Gastrocnemius medialis (tissue), 4 donors: ENCODE measurements around the gene ZFP36L1. TPM values are rescaled to one million over a fixed set of nuclear protein-coding genes. Genes with fewer than 3 reads are reported as not detected.

Experiments
- ATAC-seq, 2 donors: fragments of 150-250 bp; one replicate each; pipeline ENCODE4 v1.9.1; 2016
- DNase-seq, 2 donors: peaks; one replicate each; pipeline ENCODE4 v3.0.0-alpha.2; 2019
- H3K27ac ChIP-seq, 4 donors: fragments of 200-600 bp; sonication (generic); 1 replicate in 1 of 4; 2 replicates in 3 of 4; pipeline ENCODE4 v1.5.1; 2016 to 2018; ENCODE audit warnings: mild to moderate bottlenecking in 2 of 4, moderate library complexity in 1 of 4
- H3K27me3 ChIP-seq, 3 donors: fragments of 200-600 bp; sonication (generic) in 2 of 3; 1 replicate in 1 of 3; 2 replicates in 2 of 3; pipeline versions ENCODE4 v1.5.1 to v1.6.0; 2016 to 2019; ENCODE audit warnings: mild to moderate bottlenecking in 1 of 3, moderate library complexity in 1 of 3
- H3K36me3 ChIP-seq, 2 donors: fragments of 200-600 bp; sonication (generic) in 1 of 2; one replicate each; pipeline ENCODE4 v1.5.1; 2017 to 2018
- H3K4me1 ChIP-seq, 2 donors: fragments of 200-600 bp; sonication (generic) in 1 of 2; one replicate each; pipeline ENCODE4 v1.5.1; 2016 to 2017; ENCODE audit warnings: mild to moderate bottlenecking in 2 of 2
- H3K4me3 ChIP-seq, 4 donors: fragments of 200-600 bp; sonication (generic) in 3 of 4; 1 replicate in 1 of 4; 2 replicates in 3 of 4; pipeline ENCODE4 v1.5.1; 2016 to 2019; ENCODE audit warnings: mild to moderate bottlenecking in 2 of 4
- H3K9me3 ChIP-seq, 3 donors: fragments of 200-600 bp; sonication (generic) in 2 of 3; 1 replicate in 1 of 3; 2 replicates in 2 of 3; pipeline ENCODE4 v1.5.1; 2016 to 2019
- POLR2A ChIP-seq, 2 donors: fragments of 450-650 bp; IDR thresholded peaks; one replicate each; pipeline ENCODE4 v1.6.1; 2017; ENCODE audit warnings: antibody characterized with exemption in 2 of 2, mild to moderate bottlenecking in 2 of 2, moderate library complexity in 2 of 2
- in situ Hi-C, 4 donors: fragments of 200-750 bp; cut with MboI; loops; one replicate each; pipeline versions ENCODE4 v1.15.0 to v1.8.0; 2017; ENCODE audit warnings: low sequenced_read_pairs in 4 of 4
- intact Hi-C: fragments of 100-400 bp; cut with DNase I; formaldehyde crosslinking; loops from one replicate; pipeline ENCODE4 v1.15.1; 2023; ENCODE audit warnings: low total_unique reads
- total RNA-seq, 4 donors: library from RNA; depleted of rRNA; stranded (reverse); fragments of >200 nt; gene quantifications; one replicate each; pipeline versions ENCODE4 v1.1.0 to v1.2.3, GENCODE V29; 2016
- TF ChIP-seq, protein P1 (sequence below), 5 experiments: fragments of 450-650 bp in 3 of 5; fragments of 200-600 bp in 2 of 5; sonication (generic) in 2 of 5; IDR thresholded peaks in 4 of 5; conservative IDR thresholded peaks in 1 of 5; 1 replicate in 4 of 5; 2 replicates in 1 of 5; pipeline ENCODE4 v1.5.1; 2016 to 2019; ENCODE audit warnings: antibody characterized with exemption in 5 of 5, mild to moderate bottlenecking in 3 of 5, moderate library complexity in 3 of 5

Gene ZFP36L1
- total RNA-seq, 4 donors from 2014 or later: 60.2 to 196 (median 125) TPM

DNA sequence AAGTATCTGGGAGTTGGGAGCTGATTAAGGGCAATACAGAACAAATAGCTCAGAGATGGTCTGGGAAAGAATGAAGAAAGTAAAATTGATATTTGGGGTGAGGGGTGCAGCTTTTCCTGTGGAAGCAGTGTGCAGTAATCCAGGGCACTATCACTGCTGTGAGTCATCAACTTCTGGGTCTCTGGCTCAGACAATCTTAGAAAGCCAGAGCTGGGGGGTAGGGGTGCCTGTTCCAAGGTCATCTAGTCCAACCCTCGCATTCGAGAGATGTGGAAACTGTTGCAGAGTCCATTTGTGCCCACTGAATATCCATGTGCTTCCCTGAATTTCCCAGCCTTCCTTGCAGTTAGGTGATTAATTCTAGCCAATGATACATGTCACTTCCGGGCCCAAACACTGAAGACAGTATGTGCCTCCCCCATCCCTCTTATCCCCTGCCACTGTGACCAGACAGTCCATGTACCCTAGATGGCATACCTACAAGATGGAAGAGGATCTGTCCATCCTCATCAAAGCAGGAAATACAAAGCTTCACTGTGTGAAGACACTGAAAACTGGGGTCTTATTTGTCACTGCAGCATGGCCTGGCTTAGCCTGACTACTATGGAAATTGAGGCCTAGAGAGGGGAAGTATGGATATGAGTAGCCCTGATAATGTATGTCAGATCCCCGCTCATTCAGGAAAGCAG is 51.9 kb downstream of the ZFP36L1 start:
- TF ChIP-seq, protein P1, sequence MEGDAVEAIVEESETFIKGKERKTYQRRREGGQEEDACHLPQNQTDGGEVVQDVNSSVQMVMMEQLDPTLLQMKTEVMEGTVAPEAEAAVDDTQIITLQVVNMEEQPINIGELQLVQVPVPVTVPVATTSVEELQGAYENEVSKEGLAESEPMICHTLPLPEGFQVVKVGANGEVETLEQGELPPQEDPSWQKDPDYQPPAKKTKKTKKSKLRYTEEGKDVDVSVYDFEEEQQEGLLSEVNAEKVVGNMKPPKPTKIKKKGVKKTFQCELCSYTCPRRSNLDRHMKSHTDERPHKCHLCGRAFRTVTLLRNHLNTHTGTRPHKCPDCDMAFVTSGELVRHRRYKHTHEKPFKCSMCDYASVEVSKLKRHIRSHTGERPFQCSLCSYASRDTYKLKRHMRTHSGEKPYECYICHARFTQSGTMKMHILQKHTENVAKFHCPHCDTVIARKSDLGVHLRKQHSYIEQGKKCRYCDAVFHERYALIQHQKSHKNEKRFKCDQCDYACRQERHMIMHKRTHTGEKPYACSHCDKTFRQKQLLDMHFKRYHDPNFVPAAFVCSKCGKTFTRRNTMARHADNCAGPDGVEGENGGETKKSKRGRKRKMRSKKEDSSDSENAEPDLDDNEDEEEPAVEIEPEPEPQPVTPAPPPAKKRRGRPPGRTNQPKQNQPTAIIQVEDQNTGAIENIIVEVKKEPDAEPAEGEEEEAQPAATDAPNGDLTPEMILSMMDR (IDR thresholded peaks at IDR 0.05 in 4 of 5, conservative IDR thresholded peaks at IDR 0.05 in 1 of 5): no peak
- no peak for TF ChIP-seq POLR2A (IDR thresholded peaks at IDR 0.05)
- Histone ChIP-seq H3K9me3 (no peaks in the 10 kb centered on the region), H3K4me1 (peaks cover 4 to 7% of the 10 kb centered on the region in 2 donors), H3K27me3 (no peaks in the 10 kb centered on the region), H3K27ac (no peak overlapping the region), H3K36me3 (no peaks in the 10 kb centered on the region), H3K4me3 (no peak overlapping the region)
- no peak for DNase-seq
- ATAC-seq: no peak
- in situ Hi-C loops: no loop called here
- intact Hi-C loops: no loop called here

DNA sequence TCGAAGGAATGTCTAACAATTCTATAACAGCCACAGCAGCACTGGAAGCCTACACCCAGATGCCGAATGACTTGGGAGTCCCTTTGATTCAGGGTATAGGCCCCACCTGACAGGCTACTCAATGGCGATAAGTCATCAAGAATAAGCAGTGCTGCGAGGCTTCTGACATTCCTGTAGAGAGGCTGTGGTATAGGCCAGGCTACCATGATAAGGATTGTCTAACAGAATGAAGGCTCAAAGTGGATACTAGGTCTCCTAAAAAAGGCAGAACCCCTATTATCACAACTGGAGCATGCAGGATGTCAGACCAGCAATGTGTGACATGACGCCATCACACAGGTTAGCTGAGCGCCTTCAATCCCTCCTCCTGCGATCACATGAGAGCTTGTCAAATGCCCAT is 53.2 kb downstream of the ZFP36L1 start:
- no peaks in the 10 kb centered on the region for H3K9me3 ChIP-seq
- in situ Hi-C loops (no loop called here), intact Hi-C loops (no loop called here)
- no peak for ATAC-seq
- H3K4me3 ChIP-seq: no peak overlapping the region
- no peak for DNase-seq
- no peaks in the 10 kb centered on the region for H3K36me3 ChIP-seq
- peaks cover 7 to 10% of the 10 kb centered on the region in 2 donors for H3K4me1 ChIP-seq
- TF ChIP-seq, protein P1 (IDR thresholded peaks at IDR 0.05 in 4 of 5, conservative IDR thresholded peaks at IDR 0.05 in 1 of 5): no peak
- TF ChIP-seq POLR2A (IDR thresholded peaks at IDR 0.05): no peak
- no peaks in the 10 kb centered on the region for H3K27me3 ChIP-seq
- H3K27ac ChIP-seq: no peak overlapping the region

DNA sequence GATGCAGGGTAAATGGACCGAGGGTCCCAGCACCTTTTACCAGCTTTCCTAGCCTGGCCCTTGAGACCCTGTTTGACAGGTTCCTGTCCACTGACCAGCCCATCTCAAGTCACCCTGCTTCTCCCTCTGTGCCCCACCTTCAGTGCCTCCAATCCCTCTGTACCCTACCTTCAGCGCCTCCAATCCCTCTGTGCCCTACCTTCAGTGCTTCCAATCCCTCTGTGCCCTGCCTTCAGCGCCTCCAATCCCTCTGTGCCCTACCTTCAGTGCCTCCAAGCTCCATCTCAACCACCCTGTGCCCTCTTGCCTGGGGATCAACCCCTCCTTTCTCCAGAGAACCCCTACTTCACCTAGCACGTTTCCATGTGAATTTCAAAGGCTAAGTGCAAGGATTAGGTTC is 54.3 kb downstream of the ZFP36L1 start:
- in situ Hi-C loops: no loop called here
- Histone ChIP-seq H3K27me3 (no peaks in the 10 kb centered on the region), H3K4me3 (no peak overlapping the region), H3K9me3 (no peaks in the 10 kb centered on the region), H3K4me1 (peaks cover 7 to 17% of the 10 kb centered on the region in 2 donors), H3K36me3 (no peaks in the 10 kb centered on the region), H3K27ac (no peak overlapping the region)
- ATAC-seq (no peak), DNase-seq (no peak)
- intact Hi-C loops: no loop called here
- TF ChIP-seq, protein P1 (IDR thresholded peaks at IDR 0.05 in 4 of 5, conservative IDR thresholded peaks at IDR 0.05 in 1 of 5): no peak
- TF ChIP-seq POLR2A (IDR thresholded peaks at IDR 0.05): no peak

Other genes starting within 250 kb of the ZFP36L1 start
- gene ACTN1, start 186.2 kb upstream of the ZFP36L1 start, total RNA-seq: 10 to 100 TPM; 10.0 to 17.3 (median 14.1) TPM